Cardiac septum (tissue), 1 donor: Measurements from ENCODE around the gene SIL1. TPM values are rescaled to one million over a fixed set of nuclear protein-coding genes. Genes with fewer than 3 reads are reported as not detected.
"Not testable (repeated sequence)": the region's sequence is repeated elsewhere in the genome, so short reads cannot be mapped to it uniquely, and the experiment has no call there.

Experiments
- DNase-seq: peaks from one replicate; pipeline ENCODE4 v3.0.0-alpha.2; 2020; ENCODE audit warnings: low spot score
- intact Hi-C: fragments of 100-400 bp; cut with DNase I; formaldehyde crosslinking; loops from one replicate; pipeline ENCODE4 v1.14.0; 2022
- total RNA-seq: library from RNA; stranded (reverse); fragmentation: NEBNext Ultra II Directional; extraction: Animal tissue kit (Norgen Biotek cat#: 25700); gene quantifications from one replicate; pipeline ENCODE4 v1.2.1, GENCODE V29; 2021
- donor health status: DM: no; HTN: no; CAD: no.

The SIL1 gene
- total RNA-seq, 1 donor from 2014 or later: 43.1 TPM

GRCh38 chr5:139124774-139125520 is 73.2 kb downstream of the SIL1 start:
- no peak for DNase-seq
- intact Hi-C loops: no loop called here

- DNase-seq: no peak
- intact Hi-C loops: no loop called here
These were observed 77.0 kb downstream of the SIL1 start for GRCh38 chr5:139121120-139121519.

- intact Hi-C loops: no loop called here
- DNase-seq: no peak
These were observed 77.6 kb downstream of the SIL1 start for GRCh38 chr5:139120521-139120920.

GRCh38 chr5:139118804-139119203 is 79.4 kb downstream of the SIL1 start:
- intact Hi-C loops: no loop called here
- DNase-seq: no peak

GRCh38 chr5:139117342-139117884 is 80.8 kb downstream of the SIL1 start:
- no peak for DNase-seq
- intact Hi-C loops: no loop called here

GRCh38 chr5:139116100-139116655 is 82.0 kb downstream of the SIL1 start:
- no peak for DNase-seq
- intact Hi-C loops: no loop called here

- DNase-seq: no peak
- intact Hi-C loops: no loop called here
These were observed 84.3 kb downstream of the SIL1 start for GRCh38 chr5:139113892-139114291.

GRCh38 chr5:139112362-139112761 is 85.8 kb downstream of the SIL1 start:
- intact Hi-C loops, DNase-seq: not testable (repeated sequence)

- intact Hi-C loops: no loop called here
- no peak for DNase-seq
These were observed 87.5 kb downstream of the SIL1 start for GRCh38 chr5:139110526-139111168.

- no peak for DNase-seq
These were observed 89.9 kb downstream of the SIL1 start for GRCh38 chr5:139108063-139108824.

GRCh38 chr5:139105621-139106071 is 92.5 kb downstream of the SIL1 start:
- no peak for DNase-seq
- intact Hi-C loops: no loop called here

More at GRCh38 chr5:139108063-139108824, 89.9 kb downstream of the SIL1 start:
- intact Hi-C loops: no loop called here

GRCh38 chr5:139104577-139105276 is 93.4 kb downstream of the SIL1 start:
- no peak for DNase-seq
- intact Hi-C loops: no loop called here

- DNase-seq: no peak
- intact Hi-C loops: no loop called here
These were observed 94.4 kb downstream of the SIL1 start for GRCh38 chr5:139103762-139104161.

GRCh38 chr5:139100825-139101224 is 97.3 kb downstream of the SIL1 start:
- no peak for DNase-seq
- intact Hi-C loops: no loop called here

- intact Hi-C loops: no loop called here
- DNase-seq: no peak
These were observed 103.7 kb downstream of the SIL1 start for GRCh38 chr5:139094154-139095131.

GRCh38 chr5:139092741-139093343 is 105.3 kb downstream of the SIL1 start:
- intact Hi-C loops: no loop called here
- no peak for DNase-seq

- intact Hi-C loops: loop anchor here (2.0 kb wide), 1 partner anchor 171 kb away; no protein-coding TSS in a partner anchor
- no peak for DNase-seq
These were observed 106.6 kb downstream of the SIL1 start for GRCh38 chr5:139091439-139092156.
